ENCODE data around the gene APOBEC3B.
A peak's percentile ranks its signal among the peaks of the same experiment; 100 is the strongest.
"Not testable (repeated sequence)": the region's sequence is repeated elsewhere in the genome, so short reads cannot be mapped to it uniquely, and the experiment has no call there.

The APOBEC3B gene

DNA sequence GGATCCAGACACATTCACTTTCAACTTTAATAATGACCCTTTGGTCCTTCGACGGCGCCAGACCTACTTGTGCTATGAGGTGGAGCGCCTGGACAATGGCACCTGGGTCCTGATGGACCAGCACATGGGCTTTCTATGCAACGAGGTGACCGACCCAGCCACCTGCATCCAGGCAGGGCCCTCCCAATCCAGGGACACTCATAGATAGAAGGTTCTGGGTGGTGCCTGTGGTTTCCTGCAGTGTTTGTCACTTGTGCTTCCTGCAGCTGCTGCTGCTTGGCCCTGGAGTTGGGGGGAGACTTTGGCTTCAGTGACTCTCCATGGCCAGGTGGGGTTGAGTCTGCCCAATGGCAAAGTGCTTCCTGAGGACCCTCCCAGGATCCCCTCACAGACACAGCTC lies 7.3 kb downstream of the APOBEC3B start:
- no peaks in the 10 kb centered on the region for H3K27me3 ChIP-seq (ENCODE audit: insufficient read depth, low read depth, severe bottlenecking)
- no peak for DNase-seq
- no peaks in the 10 kb centered on the region for H3K9me3 ChIP-seq (ENCODE audit: severe bottlenecking)
- TF ChIP-seq, protein P1, sequence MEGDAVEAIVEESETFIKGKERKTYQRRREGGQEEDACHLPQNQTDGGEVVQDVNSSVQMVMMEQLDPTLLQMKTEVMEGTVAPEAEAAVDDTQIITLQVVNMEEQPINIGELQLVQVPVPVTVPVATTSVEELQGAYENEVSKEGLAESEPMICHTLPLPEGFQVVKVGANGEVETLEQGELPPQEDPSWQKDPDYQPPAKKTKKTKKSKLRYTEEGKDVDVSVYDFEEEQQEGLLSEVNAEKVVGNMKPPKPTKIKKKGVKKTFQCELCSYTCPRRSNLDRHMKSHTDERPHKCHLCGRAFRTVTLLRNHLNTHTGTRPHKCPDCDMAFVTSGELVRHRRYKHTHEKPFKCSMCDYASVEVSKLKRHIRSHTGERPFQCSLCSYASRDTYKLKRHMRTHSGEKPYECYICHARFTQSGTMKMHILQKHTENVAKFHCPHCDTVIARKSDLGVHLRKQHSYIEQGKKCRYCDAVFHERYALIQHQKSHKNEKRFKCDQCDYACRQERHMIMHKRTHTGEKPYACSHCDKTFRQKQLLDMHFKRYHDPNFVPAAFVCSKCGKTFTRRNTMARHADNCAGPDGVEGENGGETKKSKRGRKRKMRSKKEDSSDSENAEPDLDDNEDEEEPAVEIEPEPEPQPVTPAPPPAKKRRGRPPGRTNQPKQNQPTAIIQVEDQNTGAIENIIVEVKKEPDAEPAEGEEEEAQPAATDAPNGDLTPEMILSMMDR (IDR thresholded peaks at IDR 0.05; ENCODE audit: low read depth, low read length), result no peak
- H3K36me3 ChIP-seq, result no peaks in the 10 kb centered on the region
- H3K27ac ChIP-seq, result no peak overlapping the region
- no peak overlapping the region for H3K4me3 ChIP-seq (ENCODE audit: low read depth, low read length)

DNA sequence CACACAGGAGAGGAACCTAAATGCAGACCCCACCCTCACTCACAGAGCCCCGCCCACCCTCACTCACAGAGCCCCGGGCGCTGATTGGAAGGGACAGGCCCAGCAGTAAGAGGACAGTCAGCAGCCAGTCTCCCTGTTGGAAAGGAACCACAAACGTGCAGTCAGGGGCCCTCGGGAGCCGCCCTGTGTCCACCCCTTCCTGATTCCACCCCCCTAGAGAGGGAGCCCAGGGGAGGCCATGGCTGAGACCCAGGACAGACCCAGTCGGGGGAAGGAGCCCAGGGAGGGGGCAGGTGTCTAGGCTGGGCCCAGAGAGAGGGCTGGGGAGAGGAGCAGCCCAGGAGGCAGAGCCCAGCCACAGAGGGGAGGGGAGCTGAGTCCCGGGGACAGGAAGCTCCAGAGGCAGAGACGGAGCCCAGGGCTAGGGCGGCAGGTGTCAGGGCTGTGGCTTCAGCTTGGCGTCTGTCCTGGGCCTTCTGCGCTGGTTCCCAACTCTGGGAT lies 10.8 kb downstream of the APOBEC3B start:
- not testable (repeated sequence) for H3K4me3 ChIP-seq (ENCODE audit: low read depth, low read length); H3K36me3 ChIP-seq; H3K27me3 ChIP-seq (ENCODE audit: insufficient read depth, low read depth, severe bottlenecking); H3K9me3 ChIP-seq (ENCODE audit: severe bottlenecking); H3K27ac ChIP-seq
- peak; percentile 81 for DNase-seq

DNA sequence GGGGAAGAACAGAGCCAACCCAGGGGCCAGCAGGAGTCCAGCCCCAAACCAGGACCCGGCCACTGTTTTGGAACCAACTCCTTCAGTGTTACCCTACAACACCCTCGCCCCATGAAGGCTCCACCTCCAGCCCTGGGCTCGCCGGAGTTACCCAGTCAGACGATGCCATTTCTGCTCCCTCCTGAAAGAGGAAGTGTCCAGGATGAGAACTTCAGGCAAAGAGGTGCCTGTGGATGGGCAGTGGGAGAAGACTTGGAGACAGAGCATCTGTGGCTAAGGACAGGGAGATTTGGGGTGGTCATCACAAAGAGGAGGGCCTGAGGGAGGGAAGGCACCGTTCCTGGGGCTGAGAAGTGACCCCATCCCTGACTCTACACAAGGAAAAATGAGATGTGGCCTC lies 14.0 kb downstream of the APOBEC3B start:
- H3K9me3 ChIP-seq (ENCODE audit: severe bottlenecking), result peaks cover 3% of the 10 kb centered on the region
- no peaks in the 10 kb centered on the region for H3K27me3 ChIP-seq (ENCODE audit: insufficient read depth, low read depth, severe bottlenecking)
- DNase-seq, result no peak
- no peak overlapping the region for H3K27ac ChIP-seq
- no peaks in the 10 kb centered on the region for H3K36me3 ChIP-seq
- TF ChIP-seq, protein P1 (IDR thresholded peaks at IDR 0.05; ENCODE audit: low read depth, low read length), result no peak
- no peak overlapping the region for H3K4me3 ChIP-seq (ENCODE audit: low read depth, low read length)

DNA sequence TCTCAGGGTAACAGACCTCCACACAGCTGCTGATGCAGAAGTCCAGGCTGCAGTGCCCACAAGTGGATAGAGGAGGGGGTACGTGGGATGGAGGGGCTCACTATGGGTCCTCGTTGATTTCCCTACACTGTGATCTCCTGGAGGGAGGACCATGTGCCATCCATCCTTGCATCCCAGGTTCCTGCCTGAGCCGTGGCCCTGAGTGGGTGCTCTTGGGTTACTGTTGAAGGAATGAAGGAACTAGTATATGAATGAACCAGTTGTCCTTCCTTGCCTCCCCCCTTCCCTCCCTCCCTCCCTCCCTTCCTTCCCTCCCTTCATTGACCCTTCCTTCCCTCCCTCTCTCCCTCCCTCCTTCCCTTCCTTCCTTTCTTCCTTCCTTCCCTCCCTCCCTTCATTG lies 15.4 kb downstream of the APOBEC3B start:
- no peak overlapping the region for H3K4me3 ChIP-seq (ENCODE audit: low read depth, low read length)
- no peaks in the 10 kb centered on the region for H3K36me3 ChIP-seq
- H3K27ac ChIP-seq, result no peak overlapping the region
- no peak for DNase-seq
- peaks cover 3% of the 10 kb centered on the region for H3K9me3 ChIP-seq (ENCODE audit: severe bottlenecking)
- H3K27me3 ChIP-seq (ENCODE audit: insufficient read depth, low read depth, severe bottlenecking), result no peaks in the 10 kb centered on the region
- TF ChIP-seq, protein P1 (IDR thresholded peaks at IDR 0.05; ENCODE audit: low read depth, low read length), result no peak

DNA sequence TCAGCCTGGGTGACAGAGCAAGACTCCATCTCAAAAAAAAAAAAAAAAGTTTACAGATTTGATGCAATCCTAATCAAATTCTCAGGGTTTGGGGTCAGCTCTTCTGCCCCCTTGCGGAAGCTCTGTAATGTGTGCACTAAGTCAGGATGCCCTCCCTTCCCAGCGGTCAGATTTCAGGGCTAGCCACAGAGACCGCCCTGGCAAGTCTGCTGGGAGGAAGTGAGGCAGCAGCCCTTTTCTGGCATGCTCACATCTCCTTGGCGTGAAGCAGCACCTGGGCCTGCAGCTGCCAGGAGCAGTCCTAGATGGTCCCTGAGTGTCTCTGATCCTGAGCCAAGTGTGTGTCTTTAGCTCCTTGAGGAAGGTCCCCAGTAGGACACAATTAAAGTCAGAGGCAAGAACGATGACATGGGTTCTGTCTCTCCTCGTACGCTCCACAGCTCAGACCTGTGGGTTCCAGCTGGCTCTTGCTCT lies 21.1 kb downstream of the APOBEC3B start:
- Histone ChIP-seq H3K9me3 (ENCODE audit: severe bottlenecking) (no peaks in the 10 kb centered on the region), H3K27me3 (ENCODE audit: insufficient read depth, low read depth, severe bottlenecking) (no peaks in the 10 kb centered on the region), H3K27ac (no peak overlapping the region), H3K4me3 (ENCODE audit: low read depth, low read length) (no peak overlapping the region), H3K36me3 (no peaks in the 10 kb centered on the region)
- DNase-seq, result peak; percentile 63
- TF ChIP-seq, protein P1 (IDR thresholded peaks at IDR 0.05; ENCODE audit: low read depth, low read length), result peak; percentile 49

DNA sequence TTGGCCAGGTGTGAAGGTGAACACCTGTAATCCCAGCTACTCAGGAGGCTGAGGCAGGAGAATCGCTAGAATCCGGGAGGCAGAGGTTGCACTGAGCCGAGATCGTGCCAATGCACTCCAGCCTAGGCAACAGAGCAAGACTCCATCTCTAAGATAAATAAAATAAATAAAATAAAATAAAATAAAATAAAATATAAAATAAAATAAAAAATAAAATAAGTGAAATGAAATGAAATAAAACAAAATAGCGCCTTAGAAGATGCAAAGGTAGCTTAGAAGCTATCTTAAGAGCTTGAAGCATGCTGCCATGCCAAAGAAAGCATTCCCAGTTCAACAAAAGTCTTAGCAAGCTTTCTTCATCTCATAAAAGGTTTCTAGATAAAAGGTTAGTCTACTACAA lies 25.0 kb downstream of the APOBEC3B start:
- H3K36me3 ChIP-seq, result no peaks in the 10 kb centered on the region
- H3K9me3 ChIP-seq (ENCODE audit: severe bottlenecking), result no peaks in the 10 kb centered on the region
- no peak overlapping the region for H3K4me3 ChIP-seq (ENCODE audit: low read depth, low read length)
- no peak overlapping the region for H3K27ac ChIP-seq
- TF ChIP-seq, protein P1 (IDR thresholded peaks at IDR 0.05; ENCODE audit: low read depth, low read length), result no peak
- no peak for DNase-seq
- H3K27me3 ChIP-seq (ENCODE audit: insufficient read depth, low read depth, severe bottlenecking), result no peaks in the 10 kb centered on the region

DNA sequence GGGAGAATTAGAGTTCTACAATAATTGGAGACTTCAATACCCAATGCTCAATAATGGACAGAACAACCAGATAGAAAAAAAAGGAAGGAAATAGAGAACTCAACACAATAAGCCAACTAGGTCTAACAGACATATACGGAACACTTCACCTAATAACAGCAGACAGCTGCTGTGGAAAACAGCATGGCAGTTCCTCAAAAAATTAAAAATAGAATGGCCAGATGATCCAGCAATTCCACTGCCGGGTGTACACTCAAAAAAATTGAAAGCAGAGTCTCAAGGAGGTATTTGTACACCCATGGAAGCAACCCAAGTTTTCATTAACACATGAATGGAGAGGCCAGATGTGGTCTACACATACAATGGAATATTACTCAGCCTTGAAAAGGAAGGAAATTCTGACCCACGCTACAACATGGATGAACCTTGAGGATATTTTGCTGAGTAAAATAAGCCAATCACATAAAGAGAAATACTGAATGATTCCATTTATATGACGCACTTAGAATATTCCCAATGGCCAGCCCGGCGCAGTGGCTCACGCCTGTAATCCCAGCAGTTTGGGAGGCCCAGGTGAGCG lies 26.2 kb downstream of the APOBEC3B start:
- H3K36me3 ChIP-seq; H3K4me3 ChIP-seq (ENCODE audit: low read depth, low read length); H3K27ac ChIP-seq; DNase-seq; H3K9me3 ChIP-seq (ENCODE audit: severe bottlenecking); H3K27me3 ChIP-seq (ENCODE audit: insufficient read depth, low read depth, severe bottlenecking): not testable (repeated sequence)
